GM12891 (cell line): Measurements from ENCODE around the gene MBD6.

ENCODE experiments used
- POLR2A ChIP-seq: IDR thresholded peaks from 2 replicates; pipeline ENCODE4 v1.6.1; 2011; ENCODE audit warnings: low read depth, low read length, control low read depth
- POLR2AphosphoS5 ChIP-seq: IDR thresholded peaks from 2 replicates; pipeline ENCODE4 v1.6.1; 2011; ENCODE audit warnings: low read depth, low read length, control low read depth
- POU2F2 ChIP-seq: IDR thresholded peaks from 2 replicates; pipeline ENCODE4 v1.6.1; 2011; ENCODE audit warnings: low read depth, mild to moderate bottlenecking, control low read depth, low read length, moderate library complexity
- SPI1 ChIP-seq: IDR thresholded peaks from 2 replicates; pipeline ENCODE4 v1.6.1; 2011; ENCODE audit warnings: low read depth, low read length, control low read depth
- TAF1 ChIP-seq: IDR thresholded peaks from 2 replicates; pipeline ENCODE4 v1.6.1; 2011; ENCODE audit warnings: low read depth, low read length, control low read depth

- TF ChIP-seq TAF1, result no peak
- TF ChIP-seq POLR2AphosphoS5, result no peak
- no peak for TF ChIP-seq POLR2A
- no peak for TF ChIP-seq SPI1
- TF ChIP-seq POU2F2, result no peak
Measured at GRCh38 chr12:57564178-57564740, 41.6 kb downstream of the MBD6 start.
